Measurements from ENCODE around the gene PNMA8A. TPM values are rescaled to one million over a fixed set of nuclear protein-coding genes. Genes with fewer than 3 reads are reported as not detected.

PNMA8A gene
- total and polyA plus RNA-seq, 2 experiments from 2014 or later, result 17.8 to 21.7 TPM

- TF ChIP-seq REST (IDR thresholded peaks at IDR 0.05; ENCODE audit: unreplicated experiment), result no peak
- TF ChIP-seq ZNF462 (CRISPR knock-in tag; IDR thresholded peaks at IDR 0.05), result no peak
These were observed 17.7 kb downstream of the PNMA8A start (continued) for GRCh38 chr19:46453661-46454060.

GRCh38 chr19:46452186-46452585 is 19.2 kb downstream of the PNMA8A start:
- no peaks in the 10 kb centered on the region for H3K4me1 Mint-ChIP-seq
- ATAC-seq, result no peak
- TF ChIP-seq REST (IDR thresholded peaks at IDR 0.05; ENCODE audit: unreplicated experiment) (no peak), EZH2phosphoT487 (IDR thresholded peaks at IDR 0.05; ENCODE audit: unreplicated experiment) (no peak), ZNF114 (CRISPR knock-in tag; IDR thresholded peaks at IDR 0.05) (no peak), POLR2AphosphoS5 (IDR thresholded peaks at IDR 0.05; ENCODE audit: low read depth) (no peak), ZNF331 (CRISPR knock-in tag; IDR thresholded peaks at IDR 0.05; ENCODE audit: low read depth) (no peak)

More at GRCh38 chr19:46452186-46452585, 19.2 kb downstream of the PNMA8A start:
- Histone ChIP-seq H3K4me3 (no peak overlapping the region), H3K36me3 (ENCODE audit: insufficient read depth) (no peaks in the 10 kb centered on the region), H2AFZ (no peak overlapping the region), H4K20me1 (replicated peaks; ENCODE audit: insufficient read depth) (no peaks in the 10 kb centered on the region; the same call in 1 of the 2 replicates), H3K9me2 (ENCODE audit: insufficient read depth) (no peaks in the 10 kb centered on the region), H3K27me3 (ENCODE audit: insufficient read depth) (no peaks in the 10 kb centered on the region), H3K27ac (ENCODE audit: low read depth) (no peak overlapping the region), H3K4me2 (no peak overlapping the region), H3F3A (replicated peaks; ENCODE audit: low read depth) (no peaks in the 10 kb centered on the region), H3K79me2 (replicated peaks; ENCODE audit: insufficient read depth) (no peaks in the 10 kb centered on the region), H3K4me1 (ENCODE audit: insufficient read depth) (no peaks in the 10 kb centered on the region)
- DNase-seq (ENCODE audit: low spot score), result no peak
- H3K27me3 Mint-ChIP-seq (ENCODE audit: insufficient read depth, low read depth, poor library complexity), result no peaks in the 10 kb centered on the region
- H3K27ac Mint-ChIP-seq, result no peak overlapping the region
- no peak overlapping the region for H3K4me3 Mint-ChIP-seq
- no peaks in the 10 kb centered on the region for H3K36me3 Mint-ChIP-seq (ENCODE audit: low read depth)
- peaks cover 7% of the 10 kb centered on the region; the same call in 2 of the 3 replicates for H3K9me3 Mint-ChIP-seq
